Endodermal cell (in vitro differentiated cells): ENCODE data around the gene CR2. TPM values are rescaled to one million over a fixed set of nuclear protein-coding genes. Genes with fewer than 3 reads are reported as not detected.

ENCODE experiments used
- DNase-seq: peaks from one replicate; pipeline ENCODE4 v3.0.0-alpha.2; 2017
- H3K27ac ChIP-seq: 2 replicates; pipeline ENCODE4 v1.5.1; 2013; ENCODE audit warnings: mild to moderate bottlenecking, low read depth, low read length, moderate library complexity
- H3K27me3 ChIP-seq: 2 replicates; pipeline ENCODE4 v1.6.1; 2013; ENCODE audit warnings: mild to moderate bottlenecking, low read length, moderate library complexity; ENCODE audit not compliant: insufficient read depth, control insufficient read depth, poor library complexity, severe bottlenecking
- H3K36me3 ChIP-seq: 2 replicates; pipeline ENCODE4 v1.7.0; 2013; ENCODE audit warnings: mild to moderate bottlenecking, low read length, moderate library complexity; ENCODE audit not compliant: control insufficient read depth, insufficient read depth
- H3K4me1 ChIP-seq: one replicate; pipeline ENCODE4 v1.7.0; 2013; ENCODE audit warnings: low read length; ENCODE audit not compliant: control insufficient read depth, insufficient read depth
- H3K4me3 ChIP-seq: 2 replicates; pipeline ENCODE4 v1.5.1; 2013; ENCODE audit warnings: mild to moderate bottlenecking, low read length, moderate library complexity
- H3K9ac ChIP-seq: 2 replicates; pipeline ENCODE4 v1.6.1; 2013; ENCODE audit warnings: mild to moderate bottlenecking, low read length, moderate library complexity; ENCODE audit not compliant: poor library complexity, severe bottlenecking; ENCODE audit errors: extremely low read depth
- H3K9me3 ChIP-seq: 2 replicates; pipeline ENCODE4 v1.6.1; 2013; ENCODE audit warnings: mild to moderate bottlenecking, low read length, moderate library complexity; ENCODE audit not compliant: control insufficient read depth
- H3K27ac Mint-ChIP-seq: 2 replicates; pipeline ENCODE4 v1.8.0; 2020; ENCODE audit warnings: mixed read lengths
- H3K27me3 Mint-ChIP-seq: 2 replicates; pipeline ENCODE4 v1.8.0; 2021; ENCODE audit warnings: mild to moderate bottlenecking, mixed read lengths; ENCODE audit not compliant: insufficient read depth
- H3K36me3 Mint-ChIP-seq: 2 replicates; pipeline ENCODE4 v1.8.0; 2020; ENCODE audit warnings: low read depth, mixed read lengths
- H3K4me1 Mint-ChIP-seq: 2 replicates; pipeline ENCODE4 v1.8.0; 2020; ENCODE audit warnings: mixed read lengths
- H3K4me3 Mint-ChIP-seq: 2 replicates; pipeline ENCODE4 v1.8.0; 2020; ENCODE audit warnings: mild to moderate bottlenecking, moderate library complexity, mixed read lengths
- H3K9me3 Mint-ChIP-seq: 2 replicates; pipeline ENCODE4 v1.8.0; 2020; ENCODE audit warnings: mild to moderate bottlenecking, mixed read lengths
- WGBS, 2 experiments: methylation state at CpG; one replicate each; pipeline versions ENCODE4 v1.1.5 to v1.1.7; 2013; ENCODE audit warnings: missing lambda C conversion rate in 2 of 2, mixed read lengths in 1 of 2; ENCODE audit not compliant: insufficient coverage in 1 of 2, insufficient read length in 1 of 2; 5-methylcytosine and 5-hydroxymethylcytosine counted together
- total RNA-seq, 2 donors: library from RNA; stranded (reverse); fragmentation: NEBNext Ultra II Directional in 1 of 2; extraction: Animal tissue kit (Norgen Biotek cat#: 25700) in 1 of 2; gene quantifications; 2 replicates in 1 of 2; 3 replicates in 1 of 2; pipeline ENCODE4 v1.2.1, GENCODE V29; 2021
- TF ChIP-seq, protein P1 (sequence below): fragments of 200-600 bp; sonication (generic); conservative IDR thresholded peaks from 2 replicates; pipeline ENCODE4 v1.5.0; 2021; ENCODE audit warnings: antibody characterized with exemption, mild to moderate bottlenecking

The CR2 gene
- total RNA-seq, 2 donors from 2014 or later: 0.48 to 2.1 TPM

DNA sequence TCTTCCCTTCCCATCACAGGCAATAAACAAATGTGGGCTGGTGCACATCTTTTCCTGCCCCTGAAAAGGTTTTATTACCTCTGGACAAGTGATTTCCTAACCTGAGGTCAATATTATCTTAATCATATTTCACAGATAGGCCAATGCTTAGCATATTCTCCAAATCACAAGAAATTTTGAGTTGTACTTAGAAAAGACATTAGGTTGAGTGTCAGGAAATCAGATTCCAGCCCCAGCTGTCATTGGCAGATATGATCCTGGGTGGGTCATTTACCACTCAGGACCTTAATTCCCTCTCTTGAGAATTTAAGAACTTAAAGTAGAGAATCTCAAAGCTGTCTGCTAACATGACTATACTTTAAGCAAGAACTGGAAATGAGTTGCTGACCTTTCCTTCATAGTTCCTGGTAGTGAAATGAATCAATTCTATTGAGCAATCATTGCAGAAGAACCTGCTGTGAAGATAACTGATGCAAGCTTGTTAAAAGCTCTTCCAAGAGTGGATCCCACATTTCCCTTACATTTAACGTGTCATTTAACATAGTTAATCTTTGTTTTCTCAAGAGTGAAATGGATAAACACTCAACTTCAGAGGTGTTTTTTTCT lies 46.4 kb upstream of the CR2 start:
- Mint-ChIP-seq H3K27me3 (peaks cover 3% of the 10 kb centered on the region), H3K4me1 (no peaks in the 10 kb centered on the region), H3K9me3 (no peaks in the 10 kb centered on the region), H3K4me3 (no peak overlapping the region), H3K27ac (no peak overlapping the region), H3K36me3 (no peaks in the 10 kb centered on the region)
- Histone ChIP-seq H3K27ac (no peak overlapping the region), H3K9ac (no peak overlapping the region), H3K9me3 (no peaks in the 10 kb centered on the region), H3K27me3 (peaks cover 5% of the 10 kb centered on the region), H3K36me3 (no peaks in the 10 kb centered on the region), H3K4me3 (no peak overlapping the region), H3K4me1 (no peaks in the 10 kb centered on the region)
- DNase-seq: no peak
- TF ChIP-seq, protein P1, sequence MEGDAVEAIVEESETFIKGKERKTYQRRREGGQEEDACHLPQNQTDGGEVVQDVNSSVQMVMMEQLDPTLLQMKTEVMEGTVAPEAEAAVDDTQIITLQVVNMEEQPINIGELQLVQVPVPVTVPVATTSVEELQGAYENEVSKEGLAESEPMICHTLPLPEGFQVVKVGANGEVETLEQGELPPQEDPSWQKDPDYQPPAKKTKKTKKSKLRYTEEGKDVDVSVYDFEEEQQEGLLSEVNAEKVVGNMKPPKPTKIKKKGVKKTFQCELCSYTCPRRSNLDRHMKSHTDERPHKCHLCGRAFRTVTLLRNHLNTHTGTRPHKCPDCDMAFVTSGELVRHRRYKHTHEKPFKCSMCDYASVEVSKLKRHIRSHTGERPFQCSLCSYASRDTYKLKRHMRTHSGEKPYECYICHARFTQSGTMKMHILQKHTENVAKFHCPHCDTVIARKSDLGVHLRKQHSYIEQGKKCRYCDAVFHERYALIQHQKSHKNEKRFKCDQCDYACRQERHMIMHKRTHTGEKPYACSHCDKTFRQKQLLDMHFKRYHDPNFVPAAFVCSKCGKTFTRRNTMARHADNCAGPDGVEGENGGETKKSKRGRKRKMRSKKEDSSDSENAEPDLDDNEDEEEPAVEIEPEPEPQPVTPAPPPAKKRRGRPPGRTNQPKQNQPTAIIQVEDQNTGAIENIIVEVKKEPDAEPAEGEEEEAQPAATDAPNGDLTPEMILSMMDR: no peak
- WGBS, 2 experiments: 83 to 84% methylated on average over 1 of the region's 1 CpG

DNA sequence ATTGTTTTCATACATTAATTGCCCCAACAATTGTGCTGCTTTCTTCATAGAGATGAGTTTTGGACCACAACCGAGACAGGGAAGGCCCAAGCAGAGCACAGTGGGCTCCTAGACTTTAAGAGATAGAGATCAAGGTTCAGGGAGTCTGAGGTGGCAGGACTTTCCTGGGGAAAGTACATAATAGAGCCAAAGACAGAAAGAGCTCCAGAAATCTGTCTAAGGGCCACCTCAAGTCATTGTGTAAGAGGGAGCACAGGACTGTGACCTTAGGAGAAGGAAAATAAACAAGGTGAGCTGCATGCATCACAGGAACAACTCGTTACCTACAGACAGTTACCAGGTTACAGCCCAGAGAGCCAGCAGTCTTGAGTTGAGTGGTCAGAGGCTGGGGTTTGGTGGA lies 41.3 kb upstream of the CR2 start:
- Histone ChIP-seq H3K9me3 (no peaks in the 10 kb centered on the region), H3K4me1 (no peaks in the 10 kb centered on the region), H3K4me3 (no peak overlapping the region), H3K9ac (no peak overlapping the region), H3K36me3 (no peaks in the 10 kb centered on the region), H3K27ac (no peak overlapping the region), H3K27me3 (no peaks in the 10 kb centered on the region)
- Mint-ChIP-seq H3K27me3 (no peaks in the 10 kb centered on the region), H3K4me3 (no peak overlapping the region), H3K9me3 (no peaks in the 10 kb centered on the region), H3K27ac (no peak overlapping the region), H3K4me1 (no peaks in the 10 kb centered on the region), H3K36me3 (no peaks in the 10 kb centered on the region)
- no peak for DNase-seq
- TF ChIP-seq, protein P1: no peak
- WGBS, 2 experiments: 90 to 100% methylated on average over 1 to 2 of the region's 2 CpGs

DNA sequence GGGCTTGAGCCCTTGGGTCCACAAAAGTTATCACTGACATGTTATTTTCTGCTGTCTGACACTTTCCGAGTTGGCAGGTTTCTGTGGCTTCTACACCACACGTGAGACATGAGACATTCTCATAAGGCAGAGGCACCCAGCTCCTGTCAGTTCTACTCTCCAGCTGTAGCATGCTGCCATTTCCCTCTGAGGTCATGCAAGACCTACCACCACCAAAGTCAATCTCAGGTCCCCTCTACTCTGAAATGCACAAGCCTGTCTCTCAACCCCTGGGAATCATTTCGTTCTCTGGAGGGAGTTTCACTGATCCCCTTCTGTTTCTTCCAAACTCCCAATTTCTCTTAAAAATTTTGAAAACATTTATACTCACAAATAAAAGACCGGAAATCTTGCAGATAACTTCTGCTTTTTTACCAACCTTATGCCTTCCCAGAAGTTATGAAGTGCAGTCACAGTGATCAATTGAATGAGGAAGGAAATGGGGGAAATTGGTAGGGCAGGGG lies 39.5 kb upstream of the CR2 start:
- no peaks in the 10 kb centered on the region for H3K27me3 Mint-ChIP-seq
- Histone ChIP-seq H3K4me3 (no peak overlapping the region), H3K36me3 (no peaks in the 10 kb centered on the region), H3K9ac (no peak overlapping the region), H3K27ac (no peak overlapping the region), H3K27me3 (no peaks in the 10 kb centered on the region), H3K4me1 (no peaks in the 10 kb centered on the region), H3K9me3 (no peaks in the 10 kb centered on the region)
- no peaks in the 10 kb centered on the region for H3K36me3 Mint-ChIP-seq
- TF ChIP-seq, protein P1: no peak
- DNase-seq: no peak
- H3K4me3 Mint-ChIP-seq: no peak overlapping the region
- no peaks in the 10 kb centered on the region for H3K9me3 Mint-ChIP-seq
- H3K27ac Mint-ChIP-seq: no peak overlapping the region
- 70 to 87% methylated on average over 2 to 4 of the region's 4 CpGs for WGBS, 2 experiments
- H3K4me1 Mint-ChIP-seq: no peaks in the 10 kb centered on the region
